Neural cell (in vitro differentiated cells): ENCODE measurements around the gene SP100. TPM values are rescaled to one million over a fixed set of nuclear protein-coding genes. Genes with fewer than 3 reads are reported as not detected.

ENCODE experiments used
- H2AFZ ChIP-seq: fragments of 200-600, 300-800 bp; sonication (generic), shearing (Covaris generic); 2 replicates; pipeline ENCODE4 v1.6.0; 2014; ENCODE audit warnings: low read depth, mild to moderate bottlenecking, antibody characterized with exemption, low read length, moderate library complexity
- H3F3A ChIP-seq: fragments of 200-600 bp; shearing (Covaris generic); 2 replicates; pipeline ENCODE4 v1.6.1; 2016; ENCODE audit warnings: mild to moderate bottlenecking, moderate library complexity, mixed read lengths, antibody characterized with exemption, low read length; ENCODE audit not compliant: insufficient read depth, poor library complexity, severe bottlenecking
- H3K27ac ChIP-seq: fragments of 200-600, 300-800 bp; sonication (generic), shearing (Covaris generic); 2 replicates; pipeline ENCODE4 v1.5.1; 2014; ENCODE audit warnings: mild to moderate bottlenecking, low read length, moderate library complexity
- H3K27me3 ChIP-seq: fragments of 300-800, 200-600 bp; sonication (generic), shearing (Covaris generic); 2 replicates; pipeline ENCODE4 v1.6.0; 2014; ENCODE audit warnings: mild to moderate bottlenecking, low read depth, low read length, moderate library complexity; ENCODE audit not compliant: insufficient read depth
- H3K36me3 ChIP-seq: fragments of 300-800, 200-600 bp; sonication (generic), shearing (Covaris generic); 2 replicates; pipeline ENCODE4 v1.5.1; 2014; ENCODE audit warnings: mild to moderate bottlenecking, antibody characterized with exemption, low read length, moderate library complexity; ENCODE audit not compliant: insufficient read depth
- H3K4me2 ChIP-seq: fragments of 300-800, 200-600 bp; sonication (generic), shearing (Covaris generic); 2 replicates; pipeline ENCODE4 v1.6.0; 2014; ENCODE audit warnings: mild to moderate bottlenecking, low read length
- H3K4me3 ChIP-seq: fragments of 300-800, 200-600 bp; sonication (generic), shearing (Covaris generic); 2 replicates; pipeline ENCODE4 v1.5.1; 2014; ENCODE audit warnings: mild to moderate bottlenecking, low read length, moderate library complexity
- H3K79me2 ChIP-seq: fragments of 200-600 bp; shearing (Covaris generic); replicated peaks from 2 replicates; pipeline ENCODE4 v1.6.0; 2014; ENCODE audit warnings: mild to moderate bottlenecking, low read length, moderate library complexity; ENCODE audit not compliant: insufficient read depth
- H3K9ac ChIP-seq: fragments of 300-800, 200-600 bp; sonication (generic), shearing (Covaris generic); 2 replicates; pipeline ENCODE4 v1.6.1; 2016; ENCODE audit warnings: mild to moderate bottlenecking, low read length, mixed read lengths
- H3K9me2 ChIP-seq: fragments of 200-600 bp; shearing (Covaris generic); 2 replicates; pipeline ENCODE4 v1.6.1; 2016; ENCODE audit warnings: mild to moderate bottlenecking, low read length, mixed read lengths; ENCODE audit not compliant: insufficient read depth
- H3K9me3 ChIP-seq: fragments of 200-600, 300-800 bp; sonication (generic), shearing (Covaris generic); 2 replicates; pipeline ENCODE4 v1.6.1; 2016; ENCODE audit warnings: mild to moderate bottlenecking, mixed run types, low read length, moderate library complexity, mixed read lengths
- H4K20me1 ChIP-seq: fragments of 200-600 bp; shearing (Covaris generic); 2 replicates; pipeline ENCODE4 v1.6.1; 2016; ENCODE audit warnings: mild to moderate bottlenecking, mixed run types; ENCODE audit not compliant: insufficient read depth
- CTCF ChIP-seq: fragments of 450-650 bp; IDR thresholded peaks from 2 replicates; pipeline ENCODE4 v1.5.1; 2014; ENCODE audit warnings: antibody characterized with exemption, mild to moderate bottlenecking, moderate library complexity; ENCODE audit not compliant: poor library complexity, severe bottlenecking
- EP300 ChIP-seq: fragments of 450-650 bp; conservative IDR thresholded peaks from 2 replicates; pipeline ENCODE4 v1.6.1; 2014; ENCODE audit warnings: antibody characterized with exemption, mild to moderate bottlenecking, moderate library complexity; ENCODE audit not compliant: poor library complexity, severe bottlenecking
- EZH2 ChIP-seq: fragments of 200-600, 300-800 bp; shearing (Covaris generic), sonication (generic); IDR thresholded peaks from 2 replicates; pipeline ENCODE4 v1.6.1; 2014; ENCODE audit warnings: antibody characterized with exemption, low read length, borderline replicate concordance, mild to moderate bottlenecking; ENCODE audit not compliant: insufficient read depth, poor library complexity, severe bottlenecking
- MXI1 ChIP-seq: fragments of 450-650 bp; conservative IDR thresholded peaks from 2 replicates; pipeline ENCODE4 v1.6.1; 2014; ENCODE audit warnings: antibody characterized with exemption, mild to moderate bottlenecking; ENCODE audit not compliant: poor library complexity, severe bottlenecking
- POLR2AphosphoS5 ChIP-seq: IDR thresholded peaks from 2 replicates; pipeline ENCODE4 v1.6.1; 2012
- RAD21 ChIP-seq: fragments of 450-650 bp; conservative IDR thresholded peaks from 2 replicates; pipeline ENCODE4 v1.6.1; 2014; ENCODE audit warnings: antibody characterized with exemption, mild to moderate bottlenecking, moderate library complexity
- REST ChIP-seq: IDR thresholded peaks from 2 replicates; pipeline ENCODE4 v1.6.1; 2012; ENCODE audit warnings: borderline replicate concordance
- SMC3 ChIP-seq: fragments of 450-650 bp; conservative IDR thresholded peaks from 2 replicates; pipeline ENCODE4 v1.6.1; 2014; ENCODE audit warnings: antibody characterized with exemption, mild to moderate bottlenecking, moderate library complexity; ENCODE audit not compliant: poor library complexity
- TAF1 ChIP-seq: IDR thresholded peaks from 2 replicates; pipeline ENCODE4 v1.6.1; 2012; ENCODE audit warnings: low read depth
- polyA plus RNA-seq: library from polyadenylated mRNA; depleted of rRNA; stranded (reverse); fragments of >200 nt; gene quantifications from 2 replicates; pipeline ENCODE4 v1.2.3, GENCODE V29; 2014

Gene SP100
- polyA plus RNA-seq, 1 donor from 2014 or later: not detected

DNA sequence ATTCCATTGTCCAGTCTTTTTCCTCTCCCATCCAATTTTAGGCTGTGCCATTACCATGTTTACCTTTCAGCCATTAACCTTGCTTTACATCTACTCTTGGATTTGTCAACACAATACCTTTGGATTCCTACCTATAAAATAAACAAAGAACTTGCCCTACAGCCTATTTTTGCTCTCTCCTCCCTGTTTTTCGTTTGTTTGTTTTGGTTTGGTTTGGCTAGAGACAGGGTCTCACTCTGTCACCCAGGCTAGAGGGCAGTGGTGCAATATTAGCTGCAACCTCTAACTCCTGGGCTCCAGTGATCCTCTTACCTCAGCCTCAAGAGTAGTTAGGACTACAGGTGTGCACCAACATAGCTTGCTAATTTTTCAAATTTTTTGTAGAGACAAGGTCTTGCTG is 76.1 kb downstream of the SP100 start:
- Histone ChIP-seq H3K36me3 (no peaks in the 10 kb centered on the region), H3K27me3 (no peaks in the 10 kb centered on the region), H2AFZ (no peak overlapping the region), H3F3A (no peaks in the 10 kb centered on the region), H3K4me3 (no peak overlapping the region), H3K9ac (no peak overlapping the region), H3K9me3 (no peaks in the 10 kb centered on the region), H4K20me1 (no peaks in the 10 kb centered on the region), H3K27ac (no peak overlapping the region), H3K79me2 (no peaks in the 10 kb centered on the region), H3K9me2 (no peaks in the 10 kb centered on the region), H3K4me2 (no peak overlapping the region)
- TF ChIP-seq EP300 (no peak), TAF1 (no peak), REST (no peak), MXI1 (no peak), EZH2 (no peak), POLR2AphosphoS5 (no peak), SMC3 (no peak), CTCF (no peak), RAD21 (no peak)

- Histone ChIP-seq H3K36me3 (no peaks in the 10 kb centered on the region), H3K27me3 (no peaks in the 10 kb centered on the region), H2AFZ (no peak overlapping the region), H3F3A (no peaks in the 10 kb centered on the region), H3K9me3 (no peaks in the 10 kb centered on the region), H3K4me2 (no peak overlapping the region), H3K9ac (no peak overlapping the region), H3K27ac (no peak overlapping the region), H4K20me1 (no peaks in the 10 kb centered on the region), H3K9me2 (no peaks in the 10 kb centered on the region), H3K4me3 (no peak overlapping the region), H3K79me2 (no peaks in the 10 kb centered on the region)
- TF ChIP-seq EP300: no peak
Observed at GRCh38 chr2:230494980-230495379, 79.0 kb downstream of the SP100 start.

GRCh38 chr2:230496891-230497290 is 80.9 kb downstream of the SP100 start:
- Histone ChIP-seq H3K27me3 (no peaks in the 10 kb centered on the region), H3K9me2 (no peaks in the 10 kb centered on the region), H3K79me2 (no peaks in the 10 kb centered on the region), H3F3A (no peaks in the 10 kb centered on the region), H3K4me3 (no peak overlapping the region), H3K36me3 (no peaks in the 10 kb centered on the region), H3K9me3 (no peaks in the 10 kb centered on the region), H3K27ac (no peak overlapping the region), H4K20me1 (no peaks in the 10 kb centered on the region), H3K4me2 (no peak overlapping the region), H3K9ac (no peak overlapping the region), H2AFZ (no peak overlapping the region)
- TF ChIP-seq MXI1 (no peak), SMC3 (no peak), REST (no peak), EZH2 (no peak), RAD21 (no peak), CTCF (no peak), TAF1 (no peak), POLR2AphosphoS5 (no peak), EP300 (no peak)
